Small intestine (tissue), 7 donors: Measurements from ENCODE around the gene RPL41. TPM values are rescaled to one million over a fixed set of nuclear protein-coding genes. Genes with fewer than 3 reads are reported as not detected.
A peak's percentile ranks its signal among the peaks of the same experiment; 100 is the strongest.

Source experiments
- DNase-seq, 2 donors: peaks; one replicate each; pipeline versions ENCODE4 v3.0.0 to v3.0.0-alpha.2; 2013
- FAIRE-seq: peaks from 2 replicates; lab custom pipeline; 2012; peaks lifted over from hg19 to GRCh38; lab: Jason Lieb, UNC
- H3K27ac ChIP-seq, 3 donors: one replicate each; pipeline ENCODE4 v1.5.1; 2013; ENCODE audit warnings: low read length in 2 of 3, mild to moderate bottlenecking in 2 of 3, control low read depth in 1 of 3, inconsistent platforms in 1 of 3, low read depth in 1 of 3, moderate library complexity in 1 of 3
- H3K27me3 ChIP-seq, 3 donors: one replicate each; pipeline ENCODE4 v1.6.1; 2013; ENCODE audit warnings: low read length in 3 of 3, inconsistent platforms in 1 of 3; ENCODE audit not compliant: control insufficient read depth in 3 of 3, insufficient read depth in 3 of 3
- H3K36me3 ChIP-seq, 3 donors: one replicate each; pipeline ENCODE4 v1.6.1; 2013; ENCODE audit warnings: low read length in 3 of 3, inconsistent platforms in 1 of 3, low read depth in 1 of 3, mild to moderate bottlenecking in 1 of 3, moderate library complexity in 1 of 3; ENCODE audit not compliant: control insufficient read depth in 3 of 3, insufficient read depth in 2 of 3
- H3K4me1 ChIP-seq, 3 donors: one replicate each; pipeline ENCODE4 v1.6.1; 2013; ENCODE audit warnings: low read length in 2 of 3, inconsistent platforms in 1 of 3, low read depth in 1 of 3, mild to moderate bottlenecking in 1 of 3, moderate library complexity in 1 of 3; ENCODE audit not compliant: control insufficient read depth in 3 of 3, insufficient read depth in 2 of 3
- H3K4me3 ChIP-seq, 3 donors: one replicate each; pipeline ENCODE4 v1.5.1; 2013; ENCODE audit warnings: low read length in 3 of 3, control low read depth in 1 of 3, inconsistent platforms in 1 of 3, low read depth in 1 of 3, mild to moderate bottlenecking in 1 of 3, moderate library complexity in 1 of 3
- H3K9me3 ChIP-seq, 2 donors: one replicate each; pipeline ENCODE4 v1.6.1; 2013; ENCODE audit warnings: low read depth in 1 of 2, low read length in 1 of 2; ENCODE audit not compliant: control insufficient read depth in 2 of 2, insufficient read depth in 1 of 2
- WGBS, 3 donors: extraction: QIAGEN DNeasy Blood & Tissue Kit; methylation state at CpG; one replicate each; pipeline ENCODE4 v1.1.7; 2013; 5-methylcytosine and 5-hydroxymethylcytosine counted together
- polyA plus RNA-seq, 4 donors: library from polyadenylated mRNA; stranded (reverse) in 3 of 4; unstranded in 1 of 4; fragments of 200-250 nt in 3 of 4; fragments of 120-200 nt in 1 of 4; gene quantifications; one replicate each; pipeline versions ENCODE4 v1.2.1 to v1.2.3, GENCODE V29; 2013
- donor health status: healthy with polysubstance abuse.
- donor health status: control.
- donor health status: control.
- donor health status: Bipolar disorder and iron deficiency.
- donor health status: healthy.

Gene RPL41
- polyA plus RNA-seq, 4 donors, result 3,267 to 7,277 (median 5,942) TPM

GRCh38 chr12:56079723-56080555, 36.5 kb upstream of the RPL41 start, which contains the start of gene ERBB3:
Gene ERBB3 (plus strand): TSS chr12:56080165. CDS start chr12:56080301, 136 bp downstream.
- Histone ChIP-seq H3K9me3 (no peaks in the 10 kb centered on the region), H3K4me3 (peak within 1 kb of the TSS; percentile 73 to 92 (median 74)), H3K27ac (peak within 1 kb of the TSS; percentile 95 to 100 (median 98)), H3K4me1 (peaks cover 0 to 36% (median 2%) of the 10 kb centered on the region in 3 donors), H3K36me3 (peaks cover 0 to 34% (median 0%) of the 10 kb centered on the region in 3 donors), H3K27me3 (peaks cover 0 to 6% (median 0%) of the 10 kb centered on the region in 3 donors)
- FAIRE-seq (no peak), DNase-seq (peak; percentile 92 to 94)
- WGBS, 3 donors, result 0 to 1% (median 0%) methylated on average over 50 to 59 of the region's 59 CpGs

- Histone ChIP-seq H3K36me3 (peaks cover 0 to 40% (median 0%) of the 10 kb centered on the region in 3 donors), H3K4me1 (peaks cover 0 to 41% (median 2%) of the 10 kb centered on the region in 3 donors), H3K27ac (peak overlapping the region; percentile 95 to 100 (median 98)), H3K4me3 (peak overlapping the region; percentile 73 to 92 (median 74)), H3K27me3 (peaks cover 0 to 6% (median 0%) of the 10 kb centered on the region in 3 donors), H3K9me3 (no peaks in the 10 kb centered on the region)
- 6 to 21% (median 15%) methylated on average over 20 of the region's 20 CpGs for WGBS, 3 donors
- FAIRE-seq (no peak), DNase-seq (peak; percentile 94 to 95)
Measured at GRCh38 chr12:56080556-56081138, 35.8 kb upstream of the RPL41 start.

- H3K4me3 ChIP-seq, result peak overlapping the region; percentile 40 to 92 (median 73)
- DNase-seq, result peak; percentile 97 to 99
- H3K36me3 ChIP-seq, result peaks cover 0 to 49% (median 7%) of the 10 kb centered on the region in 3 donors
- H3K27ac ChIP-seq, result peak overlapping the region; percentile 95 to 100 (median 98)
- peaks cover 0 to 41% (median 2%) of the 10 kb centered on the region in 3 donors for H3K4me1 ChIP-seq
- H3K27me3 ChIP-seq, result peaks cover 0 to 6% (median 0%) of the 10 kb centered on the region in 3 donors
- FAIRE-seq, result no peak
- 11 to 43% (median 37%) methylated on average over 5 to 6 of the region's 6 CpGs for WGBS, 3 donors
- no peaks in the 10 kb centered on the region for H3K9me3 ChIP-seq
Measured at GRCh38 chr12:56081393-56082347, 34.8 kb upstream of the RPL41 start.

GRCh38 chr12:56082382-56082781, 34.1 kb upstream of the RPL41 start:
- peak overlapping the region in 2 of 3 donors; percentile 42 for H3K4me3 ChIP-seq
- no peak for DNase-seq
- H3K27ac ChIP-seq, result peak overlapping the region; percentile 77 to 100 (median 98)
- H3K36me3 ChIP-seq, result peaks cover 0 to 56% (median 9%) of the 10 kb centered on the region in 3 donors
- peaks cover 0 to 6% (median 0%) of the 10 kb centered on the region in 3 donors for H3K27me3 ChIP-seq
- WGBS, 3 donors, result 15 to 50% (median 34%) methylated on average over 2 of the region's 2 CpGs
- no peaks in the 10 kb centered on the region for H3K9me3 ChIP-seq
- no peak for FAIRE-seq
- H3K4me1 ChIP-seq, result peaks cover 0 to 41% (median 2%) of the 10 kb centered on the region in 3 donors

- peak in 1 of 2 donors; percentile 28 for DNase-seq
- H3K4me3 ChIP-seq, result peak overlapping the region in 2 of 3 donors; percentile 42
- 21 to 45% (median 36%) methylated on average over 2 to 3 of the region's 3 CpGs for WGBS, 3 donors
Measured at GRCh38 chr12:56082967-56083366, 33.5 kb upstream of the RPL41 start.

GRCh38 chr12:56084958-56085543, 31.4 kb upstream of the RPL41 start:
- Histone ChIP-seq H3K9me3 (no peaks in the 10 kb centered on the region), H3K4me3 (no peak overlapping the region), H3K4me1 (peaks cover 0 to 37% (median 2%) of the 10 kb centered on the region in 3 donors), H3K27me3 (peaks cover 0 to 5% (median 0%) of the 10 kb centered on the region in 3 donors), H3K36me3 (peaks cover 0 to 81% (median 19%) of the 10 kb centered on the region in 3 donors), H3K27ac (peak overlapping the region in 1 of 3 donors; percentile 8)
- FAIRE-seq (no peak), DNase-seq (peak; percentile 59 to 75)
- 81 to 86% (median 82%) methylated on average over 15 of the region's 15 CpGs for whole genome bisulfite sequencing, 3 donors

More at GRCh38 chr12:56082967-56083366, 33.5 kb upstream of the RPL41 start:
- Histone ChIP-seq H3K36me3 (peaks cover 0 to 62% (median 10%) of the 10 kb centered on the region in 3 donors), H3K27me3 (peaks cover 0 to 6% (median 0%) of the 10 kb centered on the region in 3 donors), H3K27ac (peak overlapping the region; percentile 77 to 100 (median 98)), H3K9me3 (no peaks in the 10 kb centered on the region), H3K4me1 (peaks cover 0 to 41% (median 2%) of the 10 kb centered on the region in 3 donors)
- FAIRE-seq, result no peak

- Histone ChIP-seq H3K9me3 (no peaks in the 10 kb centered on the region), H3K27me3 (no peaks in the 10 kb centered on the region), H3K4me1 (peaks cover 0 to 35% (median 0%) of the 10 kb centered on the region in 3 donors), H3K4me3 (no peak overlapping the region), H3K36me3 (peaks cover 0 to 86% (median 19%) of the 10 kb centered on the region in 3 donors), H3K27ac (no peak overlapping the region)
- WGBS, 3 donors, result 61 to 77% (median 70%) methylated on average over 3 of the region's 3 CpGs
- DNase-seq (peak in 1 of 2 donors; percentile 52), FAIRE-seq (no peak)
Measured at GRCh38 chr12:56086096-56086495, 30.3 kb upstream of the RPL41 start.
